OCI-LY3 (cell line): ENCODE results near the gene SFI1.

Source experiments
- H2AFZ ChIP-seq: fragments of 200-600, 300-600 bp; shearing (Covaris generic); 2 replicates; pipeline ENCODE4 v1.6.0; 2014; ENCODE audit warnings: antibody characterized with exemption, low read depth, low read length
- H3K27ac ChIP-seq: fragments of 200-600, 300-600 bp; sonication (generic); 2 replicates; pipeline ENCODE4 v1.5.1; 2014; ENCODE audit warnings: mild to moderate bottlenecking, low read length, moderate library complexity, mixed read lengths
- H3K27me3 ChIP-seq: fragments of 200-600, 300-600 bp; sonication (generic); 2 replicates; pipeline ENCODE4 v1.6.1; 2014; ENCODE audit warnings: low read depth, low read length, mixed read lengths
- H3K36me3 ChIP-seq: fragments of 200-600, 300-600 bp; sonication (generic); replicated peaks from 2 replicates; pipeline ENCODE3; 2014; ENCODE audit warnings: low read depth, low read length, mixed read lengths
- H3K4me1 ChIP-seq: fragments of 300-600, 200-600 bp; sonication (generic); 2 replicates; pipeline ENCODE4 v1.6.1; 2014; ENCODE audit warnings: low read length, mixed read lengths
- H3K4me2 ChIP-seq: fragments of 200-600, 300-600 bp; sonication (generic); 2 replicates; pipeline ENCODE4 v1.6.1; 2014; ENCODE audit warnings: low read length, mixed read lengths
- H3K4me3 ChIP-seq: fragments of 300-600, 200-600 bp; sonication (generic); 2 replicates; pipeline ENCODE4 v1.5.1; 2014; ENCODE audit warnings: antibody characterized with exemption, mild to moderate bottlenecking, low read length, moderate library complexity
- H3K79me2 ChIP-seq: fragments of 300-600, 200-600 bp; shearing (Covaris generic); 2 replicates; pipeline ENCODE4 v1.6.1; 2014; ENCODE audit warnings: mild to moderate bottlenecking, low read length, mixed read lengths
- H3K9ac ChIP-seq: fragments of 300-600, 200-600 bp; shearing (Covaris generic); 2 replicates; pipeline ENCODE4 v1.6.0; 2014; ENCODE audit warnings: mild to moderate bottlenecking, low read length, moderate library complexity
- H3K9me3 ChIP-seq: fragments of 200-600, 300-600 bp; shearing (Covaris generic); 2 replicates; pipeline ENCODE4 v1.6.1; 2014; ENCODE audit warnings: low read length, mixed read lengths; ENCODE audit not compliant: insufficient read depth
- H4K20me1 ChIP-seq: fragments of 200-600, 300-600 bp; sonication (generic); 2 replicates; pipeline ENCODE4 v1.6.1; 2016; ENCODE audit warnings: low read length, mixed read lengths; ENCODE audit not compliant: insufficient read depth
- CTCF ChIP-seq: fragments of 200-600, 300-600 bp; sonication (generic); IDR thresholded peaks from 2 replicates; pipeline ENCODE4 v1.5.1; 2014; ENCODE audit warnings: antibody characterized with exemption, low read length, low read depth
- EZH2phosphoT487 ChIP-seq: fragments of 200-600 bp; shearing (Covaris generic); IDR thresholded peaks from 2 replicates; pipeline ENCODE4 v1.6.1; 2018; ENCODE audit warnings: antibody characterized with exemption, mixed run types, low read depth

Gene SFI1

GRCh38 chr22:31604137-31604705, 107.9 kb downstream of the SFI1 start:
- Histone ChIP-seq H3K9me3 (no peaks in the 10 kb centered on the region), H3K27me3 (no peaks in the 10 kb centered on the region), H2AFZ (no peak overlapping the region), H4K20me1 (no peaks in the 10 kb centered on the region), H3K4me1 (no peaks in the 10 kb centered on the region), H3K36me3 (peaks cover 40% of the 10 kb centered on the region), H3K4me3 (no peak overlapping the region), H3K27ac (no peak overlapping the region), H3K79me2 (no peaks in the 10 kb centered on the region), H3K9ac (no peak overlapping the region), H3K4me2 (no peak overlapping the region)
- TF ChIP-seq EZH2phosphoT487 (no peak), CTCF (no peak)

GRCh38 chr22:31604746-31605705, 108.7 kb downstream of the SFI1 start:
- Histone ChIP-seq H2AFZ (no peak overlapping the region), H3K27me3 (no peaks in the 10 kb centered on the region), H3K9me3 (no peaks in the 10 kb centered on the region), H4K20me1 (no peaks in the 10 kb centered on the region), H3K9ac (no peak overlapping the region), H3K4me1 (no peaks in the 10 kb centered on the region), H3K79me2 (no peaks in the 10 kb centered on the region), H3K27ac (no peak overlapping the region), H3K4me2 (no peak overlapping the region), H3K36me3 (peaks cover 40% of the 10 kb centered on the region), H3K4me3 (no peak overlapping the region)
- TF ChIP-seq CTCF = no peak
- no peak for TF ChIP-seq EZH2phosphoT487

GRCh38 chr22:31605851-31606585, 109.7 kb downstream of the SFI1 start:
- H2AFZ ChIP-seq = no peak overlapping the region
- no peaks in the 10 kb centered on the region for H3K27me3 ChIP-seq
- no peaks in the 10 kb centered on the region for H3K9me3 ChIP-seq
- no peak overlapping the region for H3K4me3 ChIP-seq
- no peak overlapping the region for H3K4me2 ChIP-seq
- no peak overlapping the region for H3K9ac ChIP-seq
- no peak overlapping the region for H3K27ac ChIP-seq
- H3K79me2 ChIP-seq = no peaks in the 10 kb centered on the region
- H3K4me1 ChIP-seq = no peaks in the 10 kb centered on the region
- no peaks in the 10 kb centered on the region for H4K20me1 ChIP-seq
- no peak for TF ChIP-seq EZH2phosphoT487
- no peak for TF ChIP-seq CTCF
- peaks cover 45% of the 10 kb centered on the region for H3K36me3 ChIP-seq

GRCh38 chr22:31607696-31608095, 111.4 kb downstream of the SFI1 start:
- TF ChIP-seq CTCF (no peak), EZH2phosphoT487 (no peak)

More at GRCh38 chr22:31607696-31608095, 111.4 kb downstream of the SFI1 start:
- Histone ChIP-seq H3K9me3 (no peaks in the 10 kb centered on the region), H3K9ac (no peak overlapping the region), H2AFZ (no peak overlapping the region), H3K27ac (no peak overlapping the region), H3K4me3 (no peak overlapping the region), H4K20me1 (no peaks in the 10 kb centered on the region), H3K27me3 (no peaks in the 10 kb centered on the region), H3K4me2 (no peak overlapping the region), H3K79me2 (no peaks in the 10 kb centered on the region), H3K36me3 (peaks cover 38% of the 10 kb centered on the region), H3K4me1 (no peaks in the 10 kb centered on the region)
